BJ (cell line): ENCODE data around the gene NUP205. TPM values are rescaled to one million over a fixed set of nuclear protein-coding genes. Genes with fewer than 3 reads are reported as not detected.

Experiments
- CTCF ChIA-PET: fragments of 350-600 bp; formaldehyde crosslinking; extraction: SDS; loops from one replicate; lab custom pipeline; 2021; ENCODE audit warnings: antibody characterized with exemption, inconsistent platforms; lab: Yijun Ruan, JAX
- POLR2A ChIA-PET: fragments of 300-600 bp; sonication (Branson Sonifier 250); formaldehyde crosslinking; extraction: SDS; loops from one replicate; lab custom pipeline; 2021; ENCODE audit warnings: antibody characterized with exemption; lab: Charles Lee
- DNase-seq: peaks from one replicate; pipeline ENCODE4 v3.0.0-alpha.2; 2011; ENCODE audit warnings: low read depth
- H3K27me3 ChIP-seq: 2 replicates; pipeline ENCODE4 v1.6.0; 2011; ENCODE audit warnings: low read length; ENCODE audit not compliant: control insufficient read depth, insufficient read depth
- H3K36me3 ChIP-seq: 2 replicates; pipeline ENCODE4 v1.5.1; 2011; ENCODE audit warnings: low read length; ENCODE audit not compliant: control insufficient read depth, insufficient read depth
- H3K4me3 ChIP-seq: 2 replicates; pipeline ENCODE4 v1.5.1; 2011; ENCODE audit warnings: low read depth, mild to moderate bottlenecking, control low read depth, low read length
- CTCF ChIP-seq: IDR thresholded peaks from 2 replicates; pipeline ENCODE4 v1.5.1; 2011; ENCODE audit warnings: low read depth, mild to moderate bottlenecking, control low read depth, inconsistent platforms, low read length, moderate library complexity; ENCODE audit not compliant: insufficient read depth
- polyA plus RNA-seq: library from polyadenylated mRNA; depleted of rRNA; stranded (reverse); fragments of >200 nt; gene quantifications from 2 replicates; pipeline ENCODE4 v1.2.3, GENCODE V29; 2011

NUP205 gene
- polyA plus RNA-seq, 1 experiment, result 27.2 TPM

- H3K4me3 ChIP-seq, result no peak overlapping the region
- CTCF ChIA-PET, result no interaction called here
- POLR2A ChIA-PET, result no interaction called here
- DNase-seq, result no peak
- H3K27me3 ChIP-seq, result no peaks in the 10 kb centered on the region; the same call in 1 of the 2 replicates
- H3K36me3 ChIP-seq, result no peaks in the 10 kb centered on the region
- no peak for TF ChIP-seq CTCF
Observed at GRCh38 chr7:135539629-135540028, 18.1 kb upstream of the NUP205 start.

DNA sequence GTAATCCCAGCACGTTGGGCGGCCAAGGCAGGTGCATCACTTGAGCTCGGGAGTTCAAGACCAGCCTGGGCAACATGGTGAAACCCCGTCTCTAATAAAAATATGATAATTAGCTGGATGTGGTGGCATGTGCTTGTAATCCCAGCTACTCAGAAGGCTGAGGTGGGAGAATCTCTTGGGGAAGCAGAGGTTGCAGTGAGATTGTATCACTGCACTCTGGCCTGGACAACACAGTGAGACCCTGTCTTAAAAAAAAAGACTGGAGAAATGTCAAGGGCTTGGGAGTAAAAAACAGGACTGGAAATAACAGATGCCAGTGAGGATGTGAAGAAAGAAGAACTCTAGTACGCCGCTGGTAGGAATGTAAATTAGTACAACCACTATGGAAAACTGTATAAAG, 16.7 kb upstream of the NUP205 start:
- DNase-seq, result no peak
- CTCF ChIA-PET, result interaction anchor here (0.6 to 0.9 kb wide), 2 partner anchors 255 to 379 kb away, joined by 4 read pairs; no protein-coding TSS in a partner anchor
- Histone ChIP-seq H3K27me3 (no peaks in the 10 kb centered on the region; the same call in 1 of the 2 replicates), H3K36me3 (no peaks in the 10 kb centered on the region), H3K4me3 (no peak overlapping the region)
- TF ChIP-seq CTCF, result no peak
- POLR2A ChIA-PET, result no interaction called here

DNA sequence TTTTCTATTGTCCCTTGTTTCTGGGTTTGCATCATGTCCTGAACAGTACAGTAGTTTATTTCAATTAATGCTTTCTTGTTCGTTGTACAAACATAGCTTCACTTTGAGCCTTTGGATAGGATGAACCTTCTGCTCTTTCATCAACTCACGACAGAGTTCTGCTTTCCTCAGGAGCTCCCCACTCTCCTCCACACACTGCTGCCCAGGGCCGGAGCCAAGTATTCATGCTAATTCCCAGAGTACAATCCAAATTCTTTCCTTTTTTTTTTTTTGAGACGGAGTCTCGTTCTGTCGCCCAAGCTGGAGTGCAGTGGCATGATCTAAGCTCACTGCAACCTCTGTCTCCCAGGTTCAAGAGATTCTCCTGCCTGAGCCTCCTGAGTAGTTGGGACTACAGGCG, 7.5 kb upstream of the NUP205 start:
- CTCF ChIA-PET, result interaction anchor here (0.8 to 1.4 kb wide), 2 partner anchors 45 to 269 kb away, joined by 3 to 4 read pairs; no protein-coding TSS in a partner anchor
- Histone ChIP-seq H3K36me3 (no peaks in the 10 kb centered on the region), H3K27me3 (no peaks in the 10 kb centered on the region; the same call in 1 of the 2 replicates), H3K4me3 (no peak overlapping the region)
- POLR2A ChIA-PET, result interaction anchor here (1.1 kb wide), 1 partner anchor 52 kb away, joined by 3 read pairs; no protein-coding TSS in a partner anchor
- no peak for DNase-seq
- TF ChIP-seq CTCF, result no peak

DNA sequence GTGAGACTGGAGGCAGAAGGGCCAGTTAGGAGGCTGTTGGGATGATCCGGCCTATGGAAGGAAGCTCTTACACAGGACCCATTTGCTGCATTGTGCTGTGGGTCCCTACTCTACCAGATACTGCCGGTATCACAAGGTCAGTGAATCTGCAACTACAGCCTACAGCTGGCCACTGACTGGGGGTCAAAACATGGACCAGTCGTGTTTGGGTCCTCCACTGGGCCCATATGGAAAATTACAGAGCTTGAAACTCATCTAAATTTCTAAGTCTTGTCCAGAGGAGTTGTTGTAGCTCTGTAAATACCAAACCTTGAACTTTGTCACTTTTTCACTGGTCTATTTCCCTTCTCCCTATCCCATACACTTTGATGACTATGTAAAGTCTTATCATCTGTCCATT, 5.6 kb upstream of the NUP205 start:
- POLR2A ChIA-PET, result no interaction called here
- CTCF ChIA-PET, result interaction anchor here (1.0 kb wide), 1 partner anchor 278 kb away, joined by 6 read pairs; no protein-coding TSS in a partner anchor
- Histone ChIP-seq H3K4me3 (no peak overlapping the region), H3K27me3 (no peaks in the 10 kb centered on the region; the same call in 1 of the 2 replicates), H3K36me3 (no peaks in the 10 kb centered on the region)
- no peak for TF ChIP-seq CTCF
- DNase-seq, result no peak

GRCh38 chr7:135553346-135553745, 4.4 kb upstream of the NUP205 start:
- no peak for DNase-seq
- POLR2A ChIA-PET, result no interaction called here
- CTCF ChIA-PET, result interaction anchor here (1.0 kb wide), 1 partner anchor 279 kb away, joined by 6 read pairs; no protein-coding TSS in a partner anchor

More at GRCh38 chr7:135553346-135553745, 4.4 kb upstream of the NUP205 start:
- no peak for TF ChIP-seq CTCF
- Histone ChIP-seq H3K4me3 (no peak overlapping the region), H3K36me3 (no peaks in the 10 kb centered on the region), H3K27me3 (no peaks in the 10 kb centered on the region; the same call in 1 of the 2 replicates)
